SIG-M5 (cell line): ENCODE measurements around the gene RAB40B.

Experiments
- DNase-seq: peaks from one replicate; lab custom pipeline; 2025; lab: John Stamatoyannopoulos, UW

The RAB40B gene

DNA sequence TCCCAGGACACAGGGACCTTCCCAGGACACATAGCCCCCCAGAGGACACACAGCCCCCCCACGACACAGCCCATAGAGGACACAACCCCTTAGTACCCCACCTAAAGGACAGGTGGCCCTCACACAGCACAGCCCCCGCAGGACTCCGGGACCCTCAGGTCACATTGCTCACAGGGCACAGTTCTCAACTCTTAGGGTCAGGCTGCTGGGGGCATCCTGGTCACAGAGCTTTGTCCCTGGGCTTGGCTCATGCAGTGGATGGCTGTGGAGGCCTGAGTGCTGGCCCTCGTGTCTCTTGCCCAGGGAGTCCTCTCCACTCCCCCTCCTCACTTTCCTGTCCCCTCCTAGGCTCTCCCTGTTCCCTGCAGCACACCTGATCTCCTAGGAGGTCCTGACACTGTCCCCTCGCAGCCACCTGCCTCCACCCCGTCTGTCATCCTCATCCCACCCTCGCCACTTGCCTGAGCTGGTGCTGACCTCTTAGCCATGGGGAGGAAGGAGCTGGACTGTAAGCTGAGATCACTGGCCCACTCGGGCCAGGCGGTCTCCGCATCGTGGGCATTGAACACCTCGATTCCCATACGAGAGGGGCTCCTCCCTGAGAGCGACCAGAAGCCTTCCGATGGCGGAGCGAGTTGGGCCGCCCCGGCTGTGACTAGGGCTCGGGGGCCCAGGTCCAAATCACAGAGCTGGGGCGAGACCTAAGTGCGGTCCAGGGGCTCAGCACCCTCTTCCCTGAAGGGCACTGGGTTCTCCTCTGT, 48.8 kb downstream of the RAB40B start:
- DNase-seq = no peak

DNA sequence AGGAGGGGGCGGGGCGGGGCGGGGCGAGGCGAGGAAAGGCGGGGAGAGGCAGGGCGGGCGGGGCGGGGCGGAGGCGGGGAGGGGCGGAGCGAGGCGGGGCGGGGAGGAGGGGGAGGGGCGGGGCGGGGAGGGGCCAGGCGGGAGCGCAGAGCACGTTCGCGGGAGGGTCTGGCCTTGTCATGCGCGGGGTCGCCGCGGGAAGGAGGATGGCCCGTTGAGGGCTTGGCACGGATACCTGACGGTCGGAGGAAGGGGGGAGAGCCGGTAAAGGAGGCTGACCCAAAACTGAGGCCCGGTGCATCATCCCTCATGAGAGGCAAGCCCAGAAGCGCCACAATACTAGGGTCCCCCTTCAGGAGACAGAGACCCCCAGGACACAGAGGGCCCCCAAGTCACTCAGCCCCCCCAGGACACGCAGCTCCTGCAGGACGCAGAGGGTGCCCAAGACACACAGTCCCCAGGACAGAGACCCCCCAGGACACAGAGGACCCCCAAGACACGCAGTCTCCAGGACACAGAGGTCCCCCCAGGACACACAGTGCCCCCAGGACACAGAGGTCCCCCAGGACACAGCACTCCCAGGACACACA, 49.7 kb downstream of the RAB40B start:
- DNase-seq = no peak

DNA sequence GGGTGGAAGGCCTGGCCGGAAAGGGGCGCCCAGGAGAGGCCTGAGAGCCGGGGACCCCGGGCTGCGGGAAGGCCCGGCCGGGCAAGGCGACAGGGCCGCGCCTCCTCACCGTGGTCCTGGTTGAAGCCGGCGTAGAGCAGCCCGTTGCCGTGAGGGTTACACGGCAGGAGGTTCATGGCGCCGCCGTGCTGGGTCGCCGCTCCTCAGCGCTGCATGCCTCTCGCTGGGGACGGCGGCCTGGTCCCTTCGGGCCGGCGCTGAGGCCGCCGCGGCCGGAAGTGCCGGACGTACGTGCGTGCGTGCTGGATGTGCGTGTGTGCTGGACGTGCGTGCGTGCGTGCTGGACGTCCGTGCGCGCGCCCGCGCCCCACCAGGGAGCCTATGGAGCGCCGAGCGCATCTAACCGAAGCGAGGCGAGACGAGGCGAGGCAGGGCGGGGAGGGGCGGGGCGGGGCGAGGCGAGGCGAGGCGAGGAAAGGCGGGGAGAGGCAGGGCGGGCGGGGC, 50.3 kb downstream of the RAB40B start, which contains the start of gene WDR45B:
TSS of gene WDR45B (minus strand) at position 280 of the 504 bp plus-strand sequence. CDS start at position 176, 104 bp downstream.
- DNase-seq = peak; percentile 62

DNA sequence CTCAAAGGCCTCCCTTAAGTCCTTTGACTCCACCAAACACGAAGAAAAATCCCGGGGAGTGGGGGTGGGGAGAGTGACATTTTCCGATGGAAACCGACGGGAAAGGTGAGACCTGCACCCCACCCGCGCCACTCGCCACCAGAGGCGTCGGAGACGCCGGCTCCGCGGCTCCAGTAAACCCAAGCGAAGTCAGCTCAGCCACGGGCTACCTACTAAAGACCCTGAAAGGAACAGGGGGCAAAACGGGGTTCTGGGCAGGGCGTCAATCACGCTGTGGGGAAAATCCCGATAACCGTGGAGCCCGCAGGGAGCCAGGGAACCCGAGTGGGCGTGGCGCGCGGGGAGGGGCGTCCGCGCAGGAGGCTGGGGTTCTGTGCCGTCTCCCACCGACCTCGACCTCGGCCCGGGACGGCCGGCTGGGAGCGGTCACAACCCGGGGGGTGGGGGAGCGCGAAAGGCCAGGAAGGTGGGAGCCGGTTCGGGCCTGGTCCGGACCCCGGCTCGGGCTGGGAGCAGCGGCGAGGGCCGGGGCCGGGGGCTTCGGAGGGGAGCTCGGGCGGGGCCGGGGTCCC, 50.8 kb downstream of the RAB40B start:
- DNase-seq = no peak

DNA sequence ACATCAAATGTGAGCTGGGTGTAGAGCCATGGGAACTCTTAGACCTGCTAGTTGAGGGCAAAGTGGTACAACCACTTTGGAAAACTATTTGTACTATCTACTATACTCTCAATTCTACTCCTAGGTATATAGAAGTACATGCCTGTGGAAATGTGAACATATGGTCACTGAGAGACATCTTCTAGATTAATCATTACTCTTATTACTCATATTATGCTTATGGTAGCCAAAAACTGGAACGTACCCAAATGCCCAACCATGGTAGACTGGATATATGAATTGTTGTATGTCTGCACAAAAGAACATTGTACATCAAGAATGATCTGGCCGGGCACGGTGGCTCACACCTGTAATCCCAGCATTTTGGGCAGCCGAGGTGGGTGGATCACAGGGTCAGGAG, 53.0 kb downstream of the RAB40B start:
- no peak for DNase-seq

DNA sequence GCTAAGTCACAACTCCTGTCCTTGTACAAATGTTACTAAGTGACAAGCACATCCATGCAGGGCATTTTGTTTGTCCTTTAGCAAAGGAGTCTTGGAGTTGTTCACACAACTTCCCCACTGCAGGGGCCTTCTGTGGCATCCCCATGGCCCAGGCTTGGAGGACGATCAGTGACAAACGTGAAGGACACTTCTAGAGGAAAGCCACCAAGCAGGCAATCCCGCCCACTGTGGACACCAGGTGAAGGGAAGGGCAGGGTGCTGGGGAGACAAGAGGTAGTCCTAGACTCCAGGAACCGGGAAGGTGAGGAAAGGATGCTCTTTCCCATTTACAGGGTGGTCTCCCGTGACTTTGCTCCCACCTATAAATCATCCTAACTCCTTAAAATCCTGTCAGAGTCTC, 54.4 kb downstream of the RAB40B start:
- DNase-seq = no peak

DNA sequence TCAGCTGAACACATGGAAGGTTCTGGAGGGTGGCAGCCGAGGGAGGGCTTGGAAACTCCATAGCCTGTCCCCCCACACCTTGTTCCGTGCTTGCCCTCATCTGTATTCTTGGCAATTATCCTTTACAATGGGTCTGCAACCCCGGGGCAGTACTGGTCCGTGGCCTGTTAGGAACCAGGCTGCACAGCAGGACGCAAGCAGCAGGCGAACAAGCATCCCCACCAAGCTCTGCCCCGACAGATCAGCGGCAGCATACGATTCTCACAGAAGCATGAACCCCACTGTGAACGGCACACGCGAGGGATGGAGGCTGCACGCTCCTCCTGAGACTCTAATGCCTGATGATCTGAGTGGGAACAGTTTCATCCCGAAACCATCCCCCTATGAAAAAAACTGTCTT, 56.5 kb downstream of the RAB40B start:
- DNase-seq = no peak

DNA sequence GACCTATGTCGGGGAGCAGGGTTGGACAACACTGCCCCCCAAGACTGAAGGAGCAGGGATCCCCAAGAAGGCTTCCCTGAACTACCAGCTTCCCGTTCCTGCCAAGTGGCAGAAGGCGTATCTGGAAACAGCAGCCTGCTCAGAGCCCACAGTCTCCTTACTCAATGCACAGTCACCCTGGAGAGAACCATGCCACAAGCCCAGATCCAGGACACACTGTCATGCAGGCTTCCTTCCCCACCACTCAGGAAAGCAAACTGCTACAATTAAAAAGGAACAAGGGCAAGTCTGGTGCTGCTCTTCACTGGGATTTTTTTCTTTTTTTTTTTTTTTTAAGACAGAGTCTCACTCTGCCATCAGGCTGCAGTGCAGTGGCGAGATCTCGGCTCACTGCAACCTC, 58.5 kb downstream of the RAB40B start:
- DNase-seq = no peak

DNA sequence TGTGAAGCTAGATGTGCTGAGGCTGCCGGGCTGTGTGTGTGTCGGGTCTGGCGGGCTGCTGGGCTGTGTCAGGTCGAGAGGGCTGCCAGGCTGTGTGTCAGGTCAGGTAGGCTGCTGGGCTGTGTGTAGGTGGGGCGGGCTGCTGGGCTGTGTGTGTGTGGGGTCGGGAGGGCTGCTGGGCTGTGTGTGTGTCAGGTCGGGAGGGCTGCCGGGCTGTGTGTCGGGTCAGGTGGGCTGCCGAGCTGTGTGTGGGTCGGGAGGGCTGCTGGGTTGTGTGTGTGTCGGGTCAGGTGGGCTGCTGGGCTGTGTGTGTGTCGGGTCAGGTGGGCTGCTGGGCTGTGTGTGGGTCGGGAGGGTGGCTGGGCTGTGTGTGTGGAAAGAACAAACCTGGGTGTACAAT, 58.9 kb downstream of the RAB40B start:
- DNase-seq = no peak

DNA sequence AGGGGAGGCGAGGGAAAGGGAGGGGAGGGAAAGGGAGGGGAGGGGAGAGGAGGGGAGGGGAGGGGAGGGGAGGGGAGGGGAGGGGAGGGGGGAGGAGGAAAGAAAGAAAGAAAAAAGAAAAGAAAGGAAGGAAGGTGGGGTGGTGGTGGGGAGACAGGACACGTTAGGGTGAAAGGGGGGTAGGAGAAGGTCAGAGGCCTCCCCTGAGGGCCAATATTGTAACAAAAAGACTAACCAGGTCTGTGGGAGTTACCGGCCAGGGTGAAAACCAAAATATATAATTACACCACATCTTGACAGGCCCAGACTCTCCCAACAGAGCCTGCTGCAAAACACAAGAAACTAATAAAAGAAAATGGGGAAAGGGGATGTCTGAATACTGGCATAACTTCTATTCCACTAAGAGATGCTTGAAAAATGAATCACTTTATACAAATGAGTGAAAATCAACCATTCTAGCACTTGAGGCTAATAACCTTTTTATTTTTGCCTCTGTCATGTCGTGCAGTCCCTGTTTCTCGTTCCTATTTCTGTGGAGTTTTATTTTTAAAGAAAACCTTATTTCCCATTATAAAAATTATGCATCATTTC, 60.2 kb downstream of the RAB40B start:
- DNase-seq = no peak

DNA sequence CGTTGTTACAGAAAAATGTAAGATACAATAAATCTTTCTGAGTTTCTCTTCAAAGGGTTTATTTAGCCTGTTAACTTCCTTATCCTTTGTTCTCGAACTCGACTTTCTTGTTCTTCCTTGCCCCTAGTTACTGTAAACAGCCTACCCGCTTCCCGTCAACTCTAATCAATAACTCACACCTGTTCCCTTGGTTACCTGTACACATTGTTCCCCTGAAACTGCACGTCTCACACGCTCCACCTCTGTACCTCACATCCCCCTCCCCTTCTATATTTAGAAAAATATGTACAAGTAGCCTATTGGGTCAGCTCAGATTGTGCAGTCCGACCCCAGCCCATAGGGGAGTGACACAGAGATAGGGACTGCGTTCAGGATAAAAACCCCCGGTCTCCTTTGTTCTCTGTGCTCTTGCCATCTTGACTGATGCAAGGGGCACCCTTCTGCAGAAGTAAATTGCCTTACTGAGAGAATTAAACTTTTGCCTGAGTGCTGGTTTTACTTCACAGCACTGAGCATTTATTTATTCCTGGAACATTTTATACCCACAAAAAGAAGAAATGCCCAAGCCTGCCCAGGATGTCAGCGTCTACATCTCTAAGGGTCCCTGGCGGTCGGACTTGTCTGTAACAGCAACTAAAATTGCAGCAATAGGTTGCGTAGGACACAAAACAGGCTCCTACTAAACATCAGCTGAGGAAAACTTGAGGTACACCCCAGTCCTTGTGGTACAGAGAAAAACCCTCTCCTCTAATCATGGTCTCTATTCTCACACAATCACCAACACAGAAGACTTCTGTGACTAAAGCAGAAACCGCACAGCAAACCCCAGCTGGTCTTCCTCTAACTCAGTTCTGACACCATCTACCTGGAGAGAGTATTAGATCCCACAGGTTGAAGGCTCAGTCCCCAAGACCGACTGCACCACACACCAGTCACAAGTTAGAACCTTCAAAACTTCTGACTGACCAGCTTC, 61.6 kb downstream of the RAB40B start:
- DNase-seq = no peak

DNA sequence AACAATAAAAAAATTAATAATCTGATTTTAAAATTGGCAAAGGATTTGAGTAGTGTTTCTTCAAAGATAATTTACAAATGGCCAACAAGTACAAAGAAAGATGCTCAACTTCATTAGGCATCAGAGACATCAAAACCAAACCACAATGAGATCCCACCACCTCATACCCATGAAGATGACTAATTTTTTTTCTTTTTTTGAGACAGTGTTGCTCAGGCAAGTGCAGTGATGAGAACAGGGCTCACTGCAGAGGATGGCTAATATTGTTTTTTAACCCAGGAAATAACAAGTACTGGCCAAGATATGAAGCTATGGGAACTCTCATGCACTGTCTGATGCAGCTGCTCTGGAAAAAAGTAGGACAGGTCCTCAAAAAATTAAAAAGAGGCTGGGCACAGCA, 65.2 kb downstream of the RAB40B start:
- DNase-seq = no peak

DNA sequence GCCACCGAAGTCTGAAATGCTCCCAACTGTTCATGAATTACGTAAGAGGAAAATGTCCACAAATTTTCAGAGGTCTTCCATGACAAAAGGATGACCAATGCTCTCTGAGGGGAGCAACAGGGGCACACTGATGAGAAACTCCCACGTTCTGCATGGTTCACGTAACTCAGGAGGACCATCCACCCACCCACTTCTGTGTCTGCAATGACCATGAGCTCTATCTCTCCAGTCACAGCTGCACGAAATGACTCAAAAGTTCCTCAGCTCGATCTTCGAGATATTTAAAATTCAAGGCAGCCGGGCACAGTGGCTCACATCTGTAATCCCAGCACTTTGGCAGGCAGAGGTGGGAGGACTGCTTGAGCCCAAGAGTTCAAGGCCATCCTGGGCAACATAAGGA, 66.0 kb downstream of the RAB40B start:
- no peak for DNase-seq

DNA sequence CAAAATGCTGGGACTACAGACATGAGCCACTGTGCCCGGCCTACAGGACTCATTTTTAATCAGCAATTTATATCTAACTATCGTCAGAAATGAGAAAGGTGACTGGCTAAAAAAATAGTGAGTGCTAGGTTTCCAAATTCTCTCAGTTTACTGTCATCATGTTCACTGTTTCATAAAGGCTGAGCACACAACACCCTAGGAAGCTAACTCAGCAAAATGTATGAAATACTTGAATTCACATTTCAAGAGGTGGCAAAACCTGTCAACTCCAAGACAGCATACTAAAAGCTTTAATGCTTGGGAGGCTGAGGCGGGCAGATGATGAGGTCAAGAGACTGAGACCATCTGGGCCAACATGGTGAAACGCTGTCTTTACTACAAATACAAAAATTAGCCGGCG, 67.0 kb downstream of the RAB40B start:
- DNase-seq = no peak

DNA sequence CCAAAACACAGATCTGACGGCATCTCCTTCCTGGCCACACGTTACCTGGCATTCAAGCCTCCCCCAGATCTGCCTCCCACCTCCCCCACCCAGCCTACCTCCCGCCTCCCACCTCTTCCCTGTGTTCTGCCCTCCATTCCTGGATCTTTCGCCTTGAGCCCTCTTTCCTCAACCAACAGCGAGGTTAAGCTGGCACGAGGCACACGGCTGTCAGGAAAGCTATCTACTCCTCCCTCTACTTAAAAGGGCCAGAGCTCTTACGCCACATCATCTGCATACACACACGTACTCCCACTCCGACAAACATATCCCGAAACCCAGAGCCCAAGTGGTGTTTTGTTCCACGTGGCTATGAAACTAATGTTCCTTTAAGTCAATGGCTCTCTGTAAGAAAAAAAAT, 68.3 kb downstream of the RAB40B start:
- no peak for DNase-seq

DNA sequence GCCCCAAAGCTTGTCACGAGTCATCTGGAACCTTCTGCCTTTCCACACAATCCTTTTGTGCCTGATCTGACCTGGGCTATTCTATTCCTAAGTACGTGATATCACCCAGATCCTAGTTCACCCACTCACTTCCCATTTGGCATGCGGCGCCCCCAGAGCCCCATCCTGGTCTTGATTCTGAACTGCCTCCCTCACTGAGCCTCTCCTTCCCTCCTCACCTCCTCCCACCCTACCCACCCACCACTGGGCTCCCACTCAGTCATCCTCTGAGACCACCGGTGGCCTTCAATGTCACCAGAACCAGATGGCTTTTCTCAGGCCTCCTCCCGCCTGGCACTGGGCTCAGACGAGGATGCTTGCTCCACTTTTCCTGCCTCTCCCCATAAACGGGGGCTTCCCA, 68.8 kb downstream of the RAB40B start:
- no peak for DNase-seq

DNA sequence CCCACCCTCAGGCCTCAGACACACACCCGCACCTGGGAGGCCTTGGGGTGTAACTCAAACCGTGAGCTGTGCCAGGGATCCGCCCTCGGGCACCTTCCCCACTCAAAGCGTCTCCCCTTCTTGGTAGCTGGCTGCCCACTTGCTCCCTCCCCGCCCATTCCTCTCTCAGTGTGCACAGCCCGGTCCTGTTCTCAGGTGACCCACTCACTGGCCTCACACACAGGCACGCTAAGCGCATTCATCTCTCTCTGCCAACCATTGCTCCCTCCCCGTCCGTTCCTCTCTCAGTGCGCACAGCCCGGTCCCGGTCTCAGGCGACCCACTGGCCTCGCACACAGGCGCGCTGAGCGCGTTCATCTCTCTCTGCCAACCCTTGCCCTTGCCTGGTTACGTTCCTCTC, 71.1 kb downstream of the RAB40B start:
- DNase-seq = no peak

DNA sequence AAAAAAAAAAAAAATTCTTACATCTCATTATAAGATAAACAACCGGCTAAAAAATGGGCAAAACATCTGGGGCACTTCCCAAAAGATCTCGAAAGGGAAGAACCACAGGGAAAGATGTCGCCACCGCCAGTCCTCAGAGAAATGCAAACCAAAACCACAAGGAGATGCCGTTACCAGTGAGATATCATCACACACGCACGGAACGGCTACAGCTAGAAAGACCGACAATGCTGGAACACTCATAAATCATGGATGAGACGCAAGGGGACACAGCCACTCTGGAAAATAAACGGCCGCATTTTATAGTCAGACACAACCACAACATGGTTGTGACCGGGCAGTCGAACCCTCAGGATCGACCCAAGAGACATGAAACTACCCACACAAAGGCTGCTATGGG, 74.8 kb downstream of the RAB40B start:
- DNase-seq = no peak

DNA sequence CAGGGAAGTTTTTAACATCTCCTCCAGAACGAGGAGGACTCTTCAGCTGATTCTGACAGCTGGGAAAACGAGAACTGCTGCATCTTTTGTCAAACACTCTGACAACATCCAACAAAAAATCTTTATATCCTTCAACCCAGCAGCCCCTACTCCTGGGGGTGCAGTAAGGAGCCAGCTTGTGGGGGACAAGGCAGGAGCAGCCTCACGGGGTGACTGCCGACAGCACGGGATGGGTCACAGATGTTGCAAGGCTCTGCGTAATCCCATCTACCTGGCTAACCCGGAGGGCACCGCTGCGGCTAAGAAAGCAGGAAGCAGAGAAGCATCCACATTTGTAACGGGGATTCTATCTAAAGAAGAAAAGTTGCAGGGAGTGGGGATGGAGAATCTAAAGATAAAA, 78.9 kb downstream of the RAB40B start:
- no peak for DNase-seq

DNA sequence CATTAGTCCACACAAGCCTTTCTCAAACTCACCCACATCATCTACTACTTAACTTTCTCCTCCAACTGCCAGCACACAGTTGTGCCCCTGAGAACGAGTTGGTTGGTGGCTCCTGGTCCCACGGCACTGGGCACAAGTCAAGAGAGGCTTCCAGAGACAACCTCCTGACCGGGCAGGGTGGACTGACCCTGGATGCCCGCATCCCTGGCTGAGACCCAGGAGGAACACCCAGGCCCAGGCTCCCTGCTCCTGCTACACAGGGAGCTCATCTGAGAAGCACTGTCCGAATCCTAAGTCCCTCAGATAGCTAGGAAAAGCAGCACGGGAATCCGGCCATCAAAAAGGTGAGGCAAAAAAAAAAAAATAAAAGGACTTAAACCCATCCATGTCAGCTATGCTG, 79.3 kb downstream of the RAB40B start:
- DNase-seq = no peak

DNA sequence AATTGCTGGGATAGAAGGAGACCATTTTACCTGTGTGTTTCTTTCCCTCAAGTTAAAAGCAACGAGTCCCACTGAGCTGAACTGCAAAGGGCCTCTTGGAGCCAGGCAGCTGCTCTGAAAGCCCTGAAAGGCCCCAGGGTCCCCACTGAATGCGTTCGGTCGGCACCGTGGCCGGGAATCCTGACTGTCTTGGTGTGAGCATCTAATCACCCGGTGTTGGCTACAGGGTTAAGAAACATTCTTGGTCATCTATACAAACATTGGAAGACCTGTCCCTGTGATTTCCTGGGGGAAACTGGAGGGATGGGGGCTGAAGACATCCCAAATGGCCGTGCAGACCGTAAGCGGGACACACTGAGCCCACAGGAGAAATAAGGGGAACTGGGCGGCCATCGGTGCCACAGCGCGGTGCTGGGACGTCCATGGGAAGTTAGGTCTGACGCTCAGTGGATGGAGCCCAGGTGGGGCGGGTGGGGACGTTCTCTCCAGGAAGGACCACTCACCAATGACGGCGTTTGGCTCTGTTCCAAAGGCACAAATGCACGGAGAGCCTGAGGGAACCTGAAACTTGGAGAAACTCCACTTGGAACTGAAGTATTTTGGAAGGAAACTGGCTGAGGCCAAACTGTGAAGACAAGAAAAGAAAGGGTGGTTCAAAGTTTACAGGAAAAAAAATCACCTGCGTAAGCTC, 82.3 kb downstream of the RAB40B start:
- DNase-seq = no peak
